Lower leg skin (tissue), 3 donors: ENCODE results near the gene MCF2L2.

Experiments
- POLR2A ChIP-seq, 2 donors: fragments of 450-650 bp; IDR thresholded peaks; one replicate each; pipeline ENCODE4 v1.6.1; 2016 to 2017; ENCODE audit warnings: antibody characterized with exemption in 2 of 2, mild to moderate bottlenecking in 1 of 2, moderate library complexity in 1 of 2
- TF ChIP-seq, protein P1 (sequence below), 3 donors: fragments of 450-650 bp; IDR thresholded peaks; one replicate each; pipeline ENCODE4 v1.5.1; 2016; ENCODE audit warnings: antibody characterized with exemption in 3 of 3, mild to moderate bottlenecking in 3 of 3, moderate library complexity in 2 of 3

- no peak for TF ChIP-seq POLR2A (IDR thresholded peaks at IDR 0.05)
- TF ChIP-seq, protein P1, sequence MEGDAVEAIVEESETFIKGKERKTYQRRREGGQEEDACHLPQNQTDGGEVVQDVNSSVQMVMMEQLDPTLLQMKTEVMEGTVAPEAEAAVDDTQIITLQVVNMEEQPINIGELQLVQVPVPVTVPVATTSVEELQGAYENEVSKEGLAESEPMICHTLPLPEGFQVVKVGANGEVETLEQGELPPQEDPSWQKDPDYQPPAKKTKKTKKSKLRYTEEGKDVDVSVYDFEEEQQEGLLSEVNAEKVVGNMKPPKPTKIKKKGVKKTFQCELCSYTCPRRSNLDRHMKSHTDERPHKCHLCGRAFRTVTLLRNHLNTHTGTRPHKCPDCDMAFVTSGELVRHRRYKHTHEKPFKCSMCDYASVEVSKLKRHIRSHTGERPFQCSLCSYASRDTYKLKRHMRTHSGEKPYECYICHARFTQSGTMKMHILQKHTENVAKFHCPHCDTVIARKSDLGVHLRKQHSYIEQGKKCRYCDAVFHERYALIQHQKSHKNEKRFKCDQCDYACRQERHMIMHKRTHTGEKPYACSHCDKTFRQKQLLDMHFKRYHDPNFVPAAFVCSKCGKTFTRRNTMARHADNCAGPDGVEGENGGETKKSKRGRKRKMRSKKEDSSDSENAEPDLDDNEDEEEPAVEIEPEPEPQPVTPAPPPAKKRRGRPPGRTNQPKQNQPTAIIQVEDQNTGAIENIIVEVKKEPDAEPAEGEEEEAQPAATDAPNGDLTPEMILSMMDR (IDR thresholded peaks at IDR 0.05), result no peak
Observed at GRCh38 chr3:183319371-183319770, 109.0 kb downstream of the MCF2L2 start.
